COR-L47 (cell line): ENCODE measurements around the gene IPO13.
A peak's percentile ranks its signal among the peaks of the same experiment; 100 is the strongest.

Source experiments
- DNase-seq: peaks from one replicate; lab custom pipeline; 2025; lab: John Stamatoyannopoulos, UW

Gene IPO13

GRCh38 chr1:43949678-43950077, 2.9 kb downstream of the IPO13 start:
- DNase-seq: no peak

- no peak for DNase-seq
Measured at GRCh38 chr1:43951021-43951985, 4.6 kb downstream of the IPO13 start.

- DNase-seq: peak; percentile 84
Measured at GRCh38 chr1:43952731-43953346, 6.1 kb downstream of the IPO13 start.

GRCh38 chr1:43953361-43953760, 6.6 kb downstream of the IPO13 start:
- no peak for DNase-seq

- no peak for DNase-seq
Measured at GRCh38 chr1:43954036-43954435, 7.3 kb downstream of the IPO13 start.

- DNase-seq: no peak
Measured at GRCh38 chr1:43956234-43956633, 9.5 kb downstream of the IPO13 start.

GRCh38 chr1:43957407-43958040, 10.8 kb downstream of the IPO13 start:
- no peak for DNase-seq

- no peak for DNase-seq
Measured at GRCh38 chr1:43958351-43959255, 11.9 kb downstream of the IPO13 start.

GRCh38 chr1:43960798-43961197, 14.0 kb downstream of the IPO13 start:
- DNase-seq: no peak

GRCh38 chr1:43961692-43962091, 14.9 kb downstream of the IPO13 start:
- no peak for DNase-seq

GRCh38 chr1:43962324-43962723, 15.6 kb downstream of the IPO13 start:
- no peak for DNase-seq

- no peak for DNase-seq
Measured at GRCh38 chr1:43963006-43963405, 16.3 kb downstream of the IPO13 start.

GRCh38 chr1:43963890-43964289, 17.1 kb downstream of the IPO13 start:
- no peak for DNase-seq

GRCh38 chr1:43965316-43965715, 18.6 kb downstream of the IPO13 start:
- DNase-seq: no peak

- DNase-seq: no peak
Measured at GRCh38 chr1:43968348-43968948, 21.7 kb downstream of the IPO13 start.

GRCh38 chr1:43969416-43969745, 22.6 kb downstream of the IPO13 start:
- no peak for DNase-seq

- DNase-seq: peak; percentile 90
Measured at GRCh38 chr1:43969746-43970466, 23.2 kb downstream of the IPO13 start, which contains the start of gene DPH2. Gene DPH2, plus strand, starts transcription at chr1:43970010. Its CDS starts 166 bp downstream, at chr1:43970176.

GRCh38 chr1:43970502-43970901, 23.8 kb downstream of the IPO13 start:
- DNase-seq: no peak

- DNase-seq: no peak
Measured at GRCh38 chr1:43970911-43971310, 24.2 kb downstream of the IPO13 start.

- no peak for DNase-seq
Measured at GRCh38 chr1:43971336-43971980, 24.7 kb downstream of the IPO13 start.
